NOMO-1 treated with DMSO at 0.1 percent for 48 hours (cell line): ENCODE measurements around the gene RNF20.
"Not testable (repeated sequence)": the region's sequence is repeated elsewhere in the genome, so short reads cannot be mapped to it uniquely, and the experiment has no call there.

Source experiments
- DNase-seq: peaks from one replicate; lab custom pipeline; 2025; ENCODE audit not compliant: unreplicated experiment; lab: John Stamatoyannopoulos, UW

RNF20 gene, protein sequence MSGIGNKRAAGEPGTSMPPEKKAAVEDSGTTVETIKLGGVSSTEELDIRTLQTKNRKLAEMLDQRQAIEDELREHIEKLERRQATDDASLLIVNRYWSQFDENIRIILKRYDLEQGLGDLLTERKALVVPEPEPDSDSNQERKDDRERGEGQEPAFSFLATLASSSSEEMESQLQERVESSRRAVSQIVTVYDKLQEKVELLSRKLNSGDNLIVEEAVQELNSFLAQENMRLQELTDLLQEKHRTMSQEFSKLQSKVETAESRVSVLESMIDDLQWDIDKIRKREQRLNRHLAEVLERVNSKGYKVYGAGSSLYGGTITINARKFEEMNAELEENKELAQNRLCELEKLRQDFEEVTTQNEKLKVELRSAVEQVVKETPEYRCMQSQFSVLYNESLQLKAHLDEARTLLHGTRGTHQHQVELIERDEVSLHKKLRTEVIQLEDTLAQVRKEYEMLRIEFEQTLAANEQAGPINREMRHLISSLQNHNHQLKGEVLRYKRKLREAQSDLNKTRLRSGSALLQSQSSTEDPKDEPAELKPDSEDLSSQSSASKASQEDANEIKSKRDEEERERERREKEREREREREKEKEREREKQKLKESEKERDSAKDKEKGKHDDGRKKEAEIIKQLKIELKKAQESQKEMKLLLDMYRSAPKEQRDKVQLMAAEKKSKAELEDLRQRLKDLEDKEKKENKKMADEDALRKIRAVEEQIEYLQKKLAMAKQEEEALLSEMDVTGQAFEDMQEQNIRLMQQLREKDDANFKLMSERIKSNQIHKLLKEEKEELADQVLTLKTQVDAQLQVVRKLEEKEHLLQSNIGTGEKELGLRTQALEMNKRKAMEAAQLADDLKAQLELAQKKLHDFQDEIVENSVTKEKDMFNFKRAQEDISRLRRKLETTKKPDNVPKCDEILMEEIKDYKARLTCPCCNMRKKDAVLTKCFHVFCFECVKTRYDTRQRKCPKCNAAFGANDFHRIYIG

DNA sequence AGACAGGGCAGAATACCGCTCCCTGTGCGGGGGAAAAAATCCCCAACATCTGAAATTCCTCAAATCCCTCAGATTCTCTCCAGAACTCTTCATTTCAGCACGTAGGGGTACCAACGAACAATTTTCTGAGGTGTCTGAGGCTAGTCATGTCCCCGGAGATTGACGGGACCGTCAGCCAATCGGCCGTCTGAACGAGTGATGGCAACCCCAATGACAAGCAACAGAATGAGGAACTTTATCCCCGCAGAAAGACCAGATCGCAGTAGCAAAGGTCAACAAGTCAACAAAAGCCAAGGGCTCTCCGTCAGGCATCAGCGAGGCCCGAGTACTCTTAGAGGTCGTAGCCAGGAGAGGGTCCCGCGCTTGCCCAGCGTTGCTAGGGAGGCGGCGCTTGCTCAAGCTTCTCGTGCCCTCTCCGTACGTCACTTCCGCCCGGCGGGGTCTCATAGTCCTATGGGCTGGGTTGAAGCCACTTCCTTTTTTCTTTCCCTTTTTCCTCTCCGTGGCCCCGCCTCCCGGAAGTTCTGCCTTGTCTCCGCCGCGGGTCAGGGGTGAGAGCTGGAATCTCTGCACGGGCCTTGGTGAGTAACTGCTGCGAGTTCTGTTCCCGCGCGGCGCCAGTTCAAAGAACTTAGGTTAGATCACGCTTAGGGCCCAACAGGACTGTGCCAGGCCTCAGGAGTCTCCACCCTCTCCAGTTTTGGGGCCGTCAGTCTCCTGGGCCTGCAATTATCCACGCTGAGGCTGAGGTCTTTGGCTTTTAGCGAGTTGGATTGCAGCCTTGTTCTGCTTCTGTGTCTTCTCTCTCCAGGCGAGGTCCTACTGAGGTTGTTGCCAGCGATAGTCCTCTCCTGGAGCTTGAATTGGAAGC is at the start of gene RNF20:
TSS of gene RNF20 (plus strand) at position 520 of the 871 bp plus-strand sequence. CDS start 1,571 bp downstream, outside the sequence.
- DNase-seq = peak; percentile 98

DNA sequence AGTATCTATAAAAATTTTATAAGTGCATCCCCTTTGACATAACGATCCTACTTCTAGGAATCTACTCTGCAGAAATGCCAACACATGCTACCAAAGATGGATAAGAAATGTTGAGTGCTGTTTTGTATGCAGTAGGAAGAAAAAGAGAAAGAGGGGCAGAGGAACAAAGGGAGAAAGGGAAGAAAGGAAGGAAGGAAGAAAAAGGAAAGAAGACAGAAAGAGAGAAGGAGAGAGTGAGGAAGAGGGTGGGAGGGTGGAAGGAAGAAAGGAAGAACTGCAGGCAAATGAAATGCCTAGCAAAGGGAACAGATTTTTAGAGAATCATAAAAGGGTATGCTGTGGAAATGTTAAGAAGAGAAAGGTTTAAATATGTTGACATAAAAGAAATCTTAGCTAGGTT is 49.6 kb upstream of the RNF20 start:
- no peak for DNase-seq

DNA sequence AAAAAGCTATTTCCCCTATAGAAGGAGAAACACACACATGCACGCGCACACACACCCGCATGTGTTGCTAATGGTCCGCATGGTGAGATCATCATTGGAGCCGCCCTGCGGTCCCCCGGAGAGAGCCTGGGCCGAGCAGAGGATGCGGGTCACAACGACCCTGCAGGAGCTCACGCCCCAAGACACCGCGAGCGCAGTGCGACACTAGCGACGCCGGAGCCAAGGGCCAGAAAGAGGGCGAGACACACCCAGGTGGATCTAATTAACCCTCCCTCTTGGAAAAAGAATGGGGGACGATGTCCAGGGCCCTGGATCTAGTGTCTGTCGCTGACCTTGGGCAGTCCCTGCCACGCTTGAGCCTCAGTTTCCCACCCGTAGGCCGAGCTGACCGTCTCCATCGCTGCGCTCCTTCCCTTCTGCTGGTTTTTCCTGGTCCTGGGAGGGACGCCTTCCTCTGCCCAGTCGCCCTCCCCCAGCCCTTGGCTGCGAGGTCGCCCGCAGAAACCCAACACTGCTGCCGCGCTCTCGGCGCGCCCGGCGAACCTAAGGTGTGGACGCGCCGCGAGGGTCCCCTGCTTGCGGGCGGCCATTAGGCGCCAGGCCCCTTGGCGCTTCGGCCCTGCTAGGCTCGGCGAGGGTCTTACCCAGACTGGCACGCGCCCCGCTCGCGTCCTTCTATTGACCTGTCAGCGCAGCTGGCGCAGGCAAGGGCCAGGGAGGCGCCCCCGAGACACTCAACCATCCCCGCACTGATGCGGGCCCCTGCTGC is 47.5 kb upstream of the RNF20 start:
- no peak for DNase-seq

DNA sequence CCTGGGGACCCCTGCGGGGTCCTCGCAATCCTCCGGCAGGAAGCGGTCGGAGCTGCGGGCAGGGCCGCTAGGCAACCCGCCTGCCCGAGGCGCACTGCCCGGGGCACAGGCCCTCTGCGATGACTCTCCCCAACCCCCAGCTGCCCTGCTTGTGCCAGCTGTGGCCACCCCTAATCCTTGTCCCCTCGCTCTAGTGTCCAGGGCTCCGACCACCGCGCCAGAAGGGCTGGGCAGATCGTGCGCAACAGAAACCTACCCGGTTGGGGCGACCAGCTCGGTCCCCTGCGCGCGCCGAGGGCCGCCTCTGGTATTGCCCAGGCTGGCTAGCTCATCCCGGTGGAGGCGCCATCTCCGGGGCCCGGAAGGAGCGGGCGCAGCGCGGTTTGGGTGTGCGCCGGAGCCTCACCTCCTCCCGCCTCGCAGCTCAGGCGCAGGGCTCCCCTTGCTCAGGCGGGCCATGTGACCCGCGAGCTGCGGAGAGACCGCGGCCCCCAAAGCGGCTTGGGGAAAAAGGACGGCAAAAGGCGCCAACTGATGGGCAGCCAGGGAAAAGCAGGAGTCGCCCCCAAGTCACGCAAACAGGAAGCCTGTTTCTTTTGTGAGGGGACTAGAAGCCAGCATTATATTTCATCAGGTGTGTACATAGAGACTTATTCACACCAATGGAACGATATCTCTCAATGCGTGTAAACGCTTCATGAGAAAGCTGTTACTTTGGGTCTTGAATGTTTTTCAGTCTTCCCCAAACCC is 46.8 kb upstream of the RNF20 start:
- no peak for DNase-seq

DNA sequence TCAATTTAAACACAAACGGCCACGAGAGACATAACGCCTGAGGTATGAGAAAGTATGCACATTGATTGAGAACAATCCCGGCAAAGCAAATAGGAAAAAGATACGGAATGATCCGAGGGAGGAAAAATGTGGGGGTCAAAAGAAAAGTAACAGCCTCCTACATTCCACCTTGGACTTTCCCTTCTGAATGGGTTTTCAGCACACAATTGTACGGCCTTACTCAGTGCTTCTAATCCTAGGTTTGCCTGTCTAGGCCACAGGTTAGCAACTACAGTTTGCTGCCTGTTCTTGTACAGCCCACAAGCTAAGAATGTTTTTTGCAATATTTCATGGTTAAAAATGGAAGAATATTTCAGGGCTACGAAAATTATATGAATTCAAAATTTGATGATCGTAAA is 46.2 kb upstream of the RNF20 start:
- no peak for DNase-seq

DNA sequence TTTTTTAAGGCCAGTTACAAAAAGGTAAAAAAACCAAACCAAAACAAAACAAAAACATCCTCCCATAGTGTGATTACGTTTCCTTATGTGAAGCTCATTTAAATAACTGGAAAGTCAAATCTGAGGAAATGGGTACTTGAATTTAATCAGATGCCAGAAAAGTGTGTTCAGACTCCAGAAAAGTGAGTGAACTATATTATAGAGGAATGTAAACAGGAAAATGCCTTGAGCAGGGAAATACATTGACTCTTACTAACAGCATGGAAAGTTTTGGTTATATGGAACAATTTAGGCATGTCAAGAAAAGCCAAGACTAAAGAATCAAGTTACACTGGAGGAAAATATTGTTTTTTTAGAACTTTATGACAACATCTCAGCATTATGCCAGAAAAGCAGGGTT is 37.8 kb upstream of the RNF20 start:
- DNase-seq = no peak

DNA sequence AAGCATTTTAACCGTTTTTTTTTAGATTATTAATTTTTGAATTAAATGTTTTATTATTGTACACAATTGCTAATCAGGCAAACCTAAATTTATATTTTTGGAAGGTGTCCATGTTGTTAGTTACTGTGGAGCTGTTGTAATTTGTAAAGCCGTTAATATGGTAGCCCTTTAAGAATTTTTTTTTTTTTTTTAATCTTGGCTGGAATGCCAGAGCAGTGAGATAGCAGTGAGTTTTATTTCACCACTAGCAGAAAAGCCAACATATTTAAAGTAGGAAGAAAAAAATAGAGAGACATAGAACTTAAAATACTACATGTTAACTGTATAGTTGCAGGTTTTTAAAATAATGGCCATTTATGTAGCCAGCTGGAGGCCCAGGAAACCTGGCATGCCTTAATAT is 35.3 kb upstream of the RNF20 start:
- DNase-seq = no peak

DNA sequence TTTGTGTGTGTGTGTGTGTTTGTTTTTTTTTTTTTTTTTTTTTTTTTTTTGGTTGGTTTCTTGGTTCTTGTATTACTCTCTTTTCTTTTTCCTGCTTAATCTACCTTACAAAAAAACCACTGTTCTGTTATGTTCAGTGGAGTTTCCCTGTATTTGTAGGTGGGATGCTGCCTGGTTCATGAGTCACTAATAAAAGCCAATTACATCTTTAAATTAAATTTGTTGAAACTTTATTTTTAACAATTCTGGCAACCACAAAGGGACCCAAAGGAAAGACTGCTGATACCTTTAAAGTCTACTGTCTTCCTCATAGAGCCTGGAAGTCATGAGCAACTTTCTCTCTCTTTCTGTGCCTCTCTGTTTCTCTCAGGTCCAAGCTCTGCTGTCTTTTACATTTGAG is 29.5 kb upstream of the RNF20 start:
- DNase-seq = no peak

DNA sequence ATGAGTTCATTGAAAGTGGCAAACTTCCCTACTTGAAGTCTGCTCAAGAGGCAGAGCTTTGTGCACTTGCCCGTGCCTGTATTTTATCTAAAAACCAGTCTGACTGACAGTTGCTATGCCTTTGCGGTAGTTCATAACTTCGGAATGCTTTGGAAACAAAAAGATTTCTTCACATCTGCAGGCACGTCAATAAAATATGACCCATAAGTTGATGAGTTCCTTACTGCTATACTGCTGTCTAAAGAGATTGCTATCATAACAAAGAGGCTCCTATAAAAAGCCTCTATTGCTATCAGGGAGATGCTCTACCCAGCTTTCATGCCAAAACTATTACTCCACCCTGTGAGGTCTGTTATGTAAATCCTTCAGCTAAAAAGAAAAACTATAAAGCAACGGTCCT is 25.4 kb upstream of the RNF20 start:
- no peak for DNase-seq

DNA sequence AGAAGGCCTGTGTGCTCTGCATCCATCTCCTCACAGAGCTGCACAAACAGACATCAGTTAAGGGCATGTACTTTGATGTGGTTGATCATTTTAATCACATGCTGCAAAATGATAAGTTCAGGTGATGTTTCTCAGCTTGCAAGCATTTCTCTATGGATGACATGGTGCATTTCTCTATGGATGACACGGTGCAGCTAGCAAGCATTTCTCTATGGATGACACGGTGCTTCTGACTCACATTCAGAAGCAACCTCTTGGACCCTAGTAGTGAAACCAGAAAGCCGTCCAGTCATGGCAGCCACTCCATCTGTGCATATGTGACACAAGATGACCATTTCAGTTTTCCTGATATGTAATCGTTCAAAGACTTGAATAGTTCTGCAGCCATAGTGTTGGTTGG is 24.1 kb upstream of the RNF20 start:
- DNase-seq = no peak

DNA sequence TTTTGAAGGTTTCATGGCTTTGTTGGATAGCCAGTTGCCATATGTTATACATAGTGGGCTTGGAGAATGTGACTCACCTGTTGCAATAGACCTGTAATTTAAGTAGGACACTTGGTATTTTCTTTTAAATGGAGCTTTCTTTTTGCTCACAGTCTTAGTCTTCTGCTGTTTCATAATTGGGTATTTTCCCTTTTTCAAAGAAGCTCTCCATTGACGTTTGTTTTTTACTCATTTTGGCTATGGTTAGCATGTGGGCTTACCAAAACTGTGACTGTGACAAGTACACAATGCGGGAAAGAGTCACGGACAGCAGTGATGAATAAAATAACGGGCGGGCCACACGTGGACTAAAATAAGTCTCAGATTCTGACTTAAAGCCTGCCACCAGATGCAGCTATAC is 23.2 kb upstream of the RNF20 start:
- DNase-seq = no peak

DNA sequence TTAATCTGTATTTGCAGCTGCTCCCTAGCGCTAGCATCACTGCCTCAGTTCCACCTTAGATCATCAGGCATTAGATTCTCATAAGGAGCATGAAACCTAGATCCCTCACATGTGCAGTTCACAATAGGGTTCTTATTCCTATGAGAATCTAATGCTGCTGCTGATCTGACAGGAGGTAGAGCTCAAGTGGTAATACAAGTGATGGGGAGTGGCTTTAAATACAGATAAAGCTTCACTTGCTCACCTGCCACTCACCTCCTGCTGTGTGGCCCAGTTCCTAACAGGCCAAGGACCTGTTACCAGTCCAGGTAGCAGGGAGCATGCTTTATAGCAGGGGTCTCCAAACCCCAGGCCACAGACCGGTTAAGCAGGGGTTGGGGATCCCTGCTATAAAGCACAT is 22.6 kb upstream of the RNF20 start:
- no peak for DNase-seq

DNA sequence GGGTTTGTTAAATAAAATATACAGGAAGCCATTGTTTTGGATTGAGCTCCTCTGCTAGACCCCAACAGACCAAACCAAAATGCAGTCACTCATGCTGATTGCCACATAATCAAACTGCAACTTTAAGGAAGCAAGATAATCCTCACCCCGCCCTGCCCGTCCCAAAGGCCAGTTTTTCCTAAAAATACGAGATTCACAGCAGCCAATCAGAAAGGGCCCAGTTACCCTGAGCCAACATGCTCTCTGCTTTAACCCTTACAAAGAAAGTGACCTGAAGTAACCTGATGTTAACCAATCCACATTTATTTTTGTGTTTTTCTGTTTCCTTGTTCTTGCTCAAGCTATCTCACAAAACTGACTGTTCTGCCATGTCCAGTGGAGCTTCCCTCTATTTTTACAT is 21.5 kb upstream of the RNF20 start:
- DNase-seq = peak; percentile 54

DNA sequence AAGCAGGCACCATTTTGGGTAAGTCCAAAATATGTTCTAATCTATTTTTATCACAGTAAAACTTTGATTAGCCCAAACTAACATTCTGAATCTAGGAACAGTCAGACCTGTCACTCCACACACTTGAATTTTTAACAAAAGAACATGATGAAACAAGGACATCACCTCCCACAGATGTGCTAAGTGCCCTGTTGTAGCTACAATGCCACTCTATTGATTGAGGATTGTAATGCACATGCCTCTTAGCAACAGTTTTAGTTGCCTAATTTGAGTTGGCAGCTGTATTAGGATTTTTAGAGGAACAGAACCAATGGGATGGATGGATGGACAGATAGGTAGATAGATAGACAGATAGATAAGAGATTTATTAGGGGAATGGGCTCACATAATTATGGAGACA is 20.3 kb upstream of the RNF20 start:
- no peak for DNase-seq

DNA sequence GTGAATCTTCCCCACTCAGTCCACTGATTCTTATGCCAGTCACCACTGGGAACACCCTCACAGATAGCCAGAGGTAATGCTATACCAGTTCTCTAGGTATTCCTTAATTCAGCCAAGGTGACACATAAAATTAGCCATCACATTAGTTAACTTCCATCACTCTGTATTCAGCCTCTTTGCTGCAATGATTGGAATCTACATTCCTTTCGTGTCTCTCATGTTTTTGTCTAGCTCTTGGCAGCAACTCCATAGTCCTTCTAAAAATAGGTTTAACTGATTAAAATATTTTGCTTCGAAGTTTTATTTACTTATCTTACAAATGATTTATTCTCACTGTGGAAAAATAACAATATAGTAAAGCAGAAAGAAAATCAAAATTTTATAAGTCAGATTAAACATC is 19.6 kb upstream of the RNF20 start:
- no peak for DNase-seq

DNA sequence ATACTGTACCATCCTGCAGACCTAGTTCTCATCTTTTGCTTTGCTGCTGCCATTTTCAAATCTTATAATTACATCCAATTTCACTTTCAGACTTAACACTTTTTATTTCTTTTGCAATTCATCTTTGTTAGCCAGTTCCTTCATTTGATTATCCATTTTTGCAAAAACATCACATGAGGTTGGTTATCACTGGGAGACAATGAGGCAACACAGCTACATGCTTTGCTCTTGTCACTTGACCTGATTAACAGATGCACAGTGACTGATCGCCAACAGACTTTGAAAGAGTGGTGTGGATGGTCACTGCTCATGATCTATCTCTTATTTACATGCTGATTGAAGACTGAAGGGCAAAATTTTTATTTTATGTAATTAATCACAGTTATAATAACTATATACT is 17.0 kb upstream of the RNF20 start:
- DNase-seq = no peak

DNA sequence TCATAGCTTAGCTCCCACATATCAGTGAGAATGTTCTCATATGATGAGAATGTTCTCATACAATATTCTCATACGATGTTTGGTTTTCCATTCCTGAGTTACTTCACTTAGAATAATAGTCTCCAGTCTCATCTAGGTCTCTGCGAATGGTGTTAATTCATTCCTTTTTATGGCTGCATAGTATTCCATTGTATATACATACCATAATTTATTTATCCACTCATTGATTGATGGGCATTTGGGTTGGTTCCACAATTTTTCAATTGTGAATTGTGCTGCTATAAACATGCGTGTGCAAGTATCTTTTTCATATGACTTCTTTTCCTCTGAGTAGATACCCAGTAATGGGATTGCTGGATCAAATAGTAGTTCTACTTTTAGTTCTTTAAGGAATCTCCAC is 15.2 kb upstream of the RNF20 start:
- DNase-seq = not testable (repeated sequence)

DNA sequence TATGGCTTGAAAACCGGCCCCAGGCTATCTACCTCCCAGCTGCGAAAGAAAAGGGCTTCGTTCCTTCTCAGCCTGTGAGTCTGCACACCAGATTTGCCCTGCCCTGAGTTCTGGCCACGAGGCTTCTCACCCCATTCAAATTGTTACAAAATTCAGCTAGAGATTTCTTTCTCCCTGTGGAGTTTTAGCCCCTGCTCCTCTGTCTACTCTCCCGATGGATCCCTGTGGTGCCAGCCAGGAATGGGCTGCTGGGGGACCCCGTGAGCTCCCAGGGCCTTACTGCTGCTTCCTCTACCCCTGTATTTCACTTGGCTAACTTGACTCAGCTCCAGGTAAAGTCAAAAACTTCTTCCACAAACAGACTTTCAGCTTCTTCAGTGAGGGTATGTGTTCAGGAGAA is 9.3 kb upstream of the RNF20 start:
- no peak for DNase-seq

DNA sequence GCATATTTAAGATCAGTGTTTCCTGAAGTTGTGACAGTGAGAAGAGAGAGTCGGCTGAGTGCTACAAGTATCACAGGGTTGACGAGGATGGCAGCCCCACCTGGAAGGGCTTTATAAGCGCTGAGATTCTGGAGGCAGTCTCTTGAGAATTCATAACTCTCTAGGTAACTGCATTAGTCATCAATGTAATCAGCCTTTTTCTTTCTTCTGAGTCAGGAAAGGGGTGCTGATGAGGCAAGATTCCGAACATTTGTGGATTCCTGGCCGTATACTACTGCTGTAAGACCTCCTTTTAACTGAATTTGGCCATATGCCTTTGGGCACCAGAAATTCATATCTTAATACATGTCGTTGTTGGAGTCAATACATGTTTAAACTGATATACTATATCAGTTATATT is 6.6 kb upstream of the RNF20 start:
- DNase-seq = no peak

DNA sequence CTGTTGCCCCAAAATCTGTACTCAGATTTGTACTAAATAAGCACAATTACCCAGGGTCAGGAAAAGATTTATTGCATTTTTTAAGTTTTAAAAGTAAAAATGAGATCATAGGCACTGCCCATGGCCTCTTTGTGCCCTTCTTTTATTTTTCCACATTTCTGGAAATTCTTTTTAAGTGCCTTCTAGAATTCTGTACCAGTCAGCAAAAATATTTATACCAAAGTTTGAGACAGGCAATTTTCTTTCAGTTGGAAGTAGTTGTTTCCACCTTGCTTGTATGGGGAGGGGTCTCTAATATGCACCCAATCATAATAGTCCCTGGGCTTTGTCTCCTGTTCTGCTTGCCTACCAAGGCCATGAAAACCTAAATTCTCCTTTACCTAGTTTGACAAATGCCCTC is 5.6 kb upstream of the RNF20 start:
- DNase-seq = no peak
